GM19455 (cell line): ENCODE data around the gene SETD5.

Source experiments
- ATAC-seq: cut with Tn5 transposase; IDR thresholded peaks from one replicate; pipeline ENCODE4 v1.9.1; 2021; ENCODE audit not compliant: unreplicated experiment

The SETD5 gene

GRCh38 chr3:9512456-9513045, 115.1 kb downstream of the SETD5 start:
- no peak for ATAC-seq

- no peak for ATAC-seq
Observed at GRCh38 chr3:9514306-9514705, 116.9 kb downstream of the SETD5 start.

GRCh38 chr3:9514956-9515355, 117.5 kb downstream of the SETD5 start:
- no peak for ATAC-seq

- no peak for ATAC-seq
Observed at GRCh38 chr3:9525078-9525477, 127.7 kb downstream of the SETD5 start.
